Dendritic cell treated with granulocyte-macrophage colony-stimulating factor and Interleukin-4, amounts not matched to agents 40 ng/mL and 50 ng/mL, for 4 days (primary cell): Measurements from ENCODE around the gene KCNIP4.

Source experiments
- H3K27ac Mint-ChIP-seq: one replicate; pipeline ENCODE4 v1.8.0; 2022; ENCODE audit warnings: mild to moderate bottlenecking, mixed read lengths
- H3K27me3 Mint-ChIP-seq: one replicate; pipeline ENCODE4 v1.8.0; 2022; ENCODE audit warnings: mild to moderate bottlenecking, mixed read lengths
- H3K36me3 Mint-ChIP-seq: one replicate; pipeline ENCODE4 v1.8.0; 2022; ENCODE audit warnings: low read depth, mixed read lengths
- H3K4me1 Mint-ChIP-seq: one replicate; pipeline ENCODE4 v1.8.0; 2022; ENCODE audit warnings: low read depth, mixed read lengths
- H3K4me3 Mint-ChIP-seq: one replicate; pipeline ENCODE4 v1.8.0; 2022; ENCODE audit warnings: mild to moderate bottlenecking, moderate library complexity, mixed read lengths
- H3K9me3 Mint-ChIP-seq: one replicate; pipeline ENCODE4 v1.8.0; 2022; ENCODE audit warnings: mixed read lengths
- intact Hi-C: fragments of 100-400 bp; cut with micrococcal nuclease; formaldehyde crosslinking; loops from one replicate; pipeline ENCODE4 v1.15.0; 2022

KCNIP4 gene

GRCh38 chr4:21953653-21954052 lies 5.1 kb upstream of the KCNIP4 start:
- Mint-ChIP-seq H3K27me3 (peaks cover 17% of the 10 kb centered on the region), H3K27ac (no peak overlapping the region), H3K4me1 (no peaks in the 10 kb centered on the region), H3K36me3 (no peaks in the 10 kb centered on the region), H3K4me3 (no peak overlapping the region), H3K9me3 (peaks cover 6% of the 10 kb centered on the region)
- intact Hi-C loops, result no loop called here

- H3K9me3 Mint-ChIP-seq, result no peaks in the 10 kb centered on the region
- no peak overlapping the region for H3K4me3 Mint-ChIP-seq
- no peak overlapping the region for H3K27ac Mint-ChIP-seq
- no peaks in the 10 kb centered on the region for H3K4me1 Mint-ChIP-seq
- peaks cover 27% of the 10 kb centered on the region for H3K27me3 Mint-ChIP-seq
- H3K36me3 Mint-ChIP-seq, result no peaks in the 10 kb centered on the region
- intact Hi-C loops, result no loop called here
These were observed 4.0 kb upstream of the KCNIP4 start for GRCh38 chr4:21952549-21952948.

- intact Hi-C loops, result no loop called here
- Mint-ChIP-seq H3K27ac (no peak overlapping the region), H3K4me3 (no peak overlapping the region), H3K9me3 (no peaks in the 10 kb centered on the region), H3K36me3 (no peaks in the 10 kb centered on the region), H3K27me3 (peaks cover 34% of the 10 kb centered on the region), H3K4me1 (no peaks in the 10 kb centered on the region)
These were observed 493 bp upstream of the KCNIP4 start for GRCh38 chr4:21949073-21949457.

- Mint-ChIP-seq H3K4me3 (no peak overlapping the region), H3K27me3 (peaks cover 34% of the 10 kb centered on the region), H3K4me1 (no peaks in the 10 kb centered on the region), H3K9me3 (no peaks in the 10 kb centered on the region), H3K36me3 (no peaks in the 10 kb centered on the region), H3K27ac (no peak overlapping the region)
- intact Hi-C loops, result no loop called here
These were observed 703 bp downstream of the KCNIP4 start for GRCh38 chr4:21947791-21948346.

- H3K9me3 Mint-ChIP-seq, result no peaks in the 10 kb centered on the region
- H3K27ac Mint-ChIP-seq, result no peak overlapping the region
- H3K4me3 Mint-ChIP-seq, result no peak overlapping the region
- no peaks in the 10 kb centered on the region for H3K4me1 Mint-ChIP-seq
- H3K27me3 Mint-ChIP-seq, result peaks cover 34% of the 10 kb centered on the region
- intact Hi-C loops, result no loop called here
- no peaks in the 10 kb centered on the region for H3K36me3 Mint-ChIP-seq
These were observed 1.7 kb downstream of the KCNIP4 start for GRCh38 chr4:21946858-21947257.

- intact Hi-C loops, result no loop called here
- H3K27me3 Mint-ChIP-seq, result no peaks in the 10 kb centered on the region
- H3K4me3 Mint-ChIP-seq, result no peak overlapping the region
- no peaks in the 10 kb centered on the region for H3K36me3 Mint-ChIP-seq
- H3K27ac Mint-ChIP-seq, result no peak overlapping the region
- H3K9me3 Mint-ChIP-seq, result peaks cover 8% of the 10 kb centered on the region
- H3K4me1 Mint-ChIP-seq, result no peaks in the 10 kb centered on the region
These were observed 26.9 kb downstream of the KCNIP4 start for GRCh38 chr4:21921526-21922180.

GRCh38 chr4:21915761-21916160 lies 32.8 kb downstream of the KCNIP4 start:
- no peaks in the 10 kb centered on the region for H3K27me3 Mint-ChIP-seq
- H3K9me3 Mint-ChIP-seq, result peaks cover 10% of the 10 kb centered on the region
- no peaks in the 10 kb centered on the region for H3K36me3 Mint-ChIP-seq
- intact Hi-C loops, result no loop called here
- H3K27ac Mint-ChIP-seq, result no peak overlapping the region
- H3K4me3 Mint-ChIP-seq, result no peak overlapping the region
- no peaks in the 10 kb centered on the region for H3K4me1 Mint-ChIP-seq

GRCh38 chr4:21901831-21902230 lies 46.7 kb downstream of the KCNIP4 start:
- H3K4me3 Mint-ChIP-seq, result no peak overlapping the region
- no peaks in the 10 kb centered on the region for H3K36me3 Mint-ChIP-seq
- H3K4me1 Mint-ChIP-seq, result no peaks in the 10 kb centered on the region
- H3K9me3 Mint-ChIP-seq, result peaks cover 24% of the 10 kb centered on the region
- intact Hi-C loops, result no loop called here
- H3K27ac Mint-ChIP-seq, result no peak overlapping the region
- H3K27me3 Mint-ChIP-seq, result no peaks in the 10 kb centered on the region

GRCh38 chr4:21901281-21901680 lies 47.3 kb downstream of the KCNIP4 start:
- Mint-ChIP-seq H3K9me3 (peaks cover 24% of the 10 kb centered on the region), H3K4me1 (no peaks in the 10 kb centered on the region), H3K27me3 (no peaks in the 10 kb centered on the region), H3K36me3 (no peaks in the 10 kb centered on the region), H3K4me3 (no peak overlapping the region), H3K27ac (no peak overlapping the region)
- intact Hi-C loops, result no loop called here

GRCh38 chr4:21900211-21900610 lies 48.4 kb downstream of the KCNIP4 start:
- Mint-ChIP-seq H3K9me3 (peaks cover 24% of the 10 kb centered on the region), H3K27me3 (no peaks in the 10 kb centered on the region), H3K27ac (no peak overlapping the region), H3K4me3 (no peak overlapping the region), H3K36me3 (no peaks in the 10 kb centered on the region), H3K4me1 (no peaks in the 10 kb centered on the region)
- intact Hi-C loops, result no loop called here

- Mint-ChIP-seq H3K27me3 (no peaks in the 10 kb centered on the region), H3K36me3 (no peaks in the 10 kb centered on the region), H3K4me1 (no peaks in the 10 kb centered on the region), H3K9me3 (peaks cover 24% of the 10 kb centered on the region), H3K4me3 (no peak overlapping the region), H3K27ac (no peak overlapping the region)
- intact Hi-C loops, result no loop called here
These were observed 50.5 kb downstream of the KCNIP4 start for GRCh38 chr4:21898101-21898500.

GRCh38 chr4:21896767-21897166 lies 51.8 kb downstream of the KCNIP4 start:
- H3K27me3 Mint-ChIP-seq, result no peaks in the 10 kb centered on the region
- H3K36me3 Mint-ChIP-seq, result no peaks in the 10 kb centered on the region
- no peaks in the 10 kb centered on the region for H3K4me1 Mint-ChIP-seq
- no peak overlapping the region for H3K4me3 Mint-ChIP-seq
- intact Hi-C loops, result no loop called here
- peaks cover 24% of the 10 kb centered on the region for H3K9me3 Mint-ChIP-seq
- no peak overlapping the region for H3K27ac Mint-ChIP-seq

- H3K36me3 Mint-ChIP-seq, result no peaks in the 10 kb centered on the region
- intact Hi-C loops, result no loop called here
- H3K4me3 Mint-ChIP-seq, result no peak overlapping the region
- H3K9me3 Mint-ChIP-seq, result peaks cover 9% of the 10 kb centered on the region
- H3K27me3 Mint-ChIP-seq, result no peaks in the 10 kb centered on the region
- no peaks in the 10 kb centered on the region for H3K4me1 Mint-ChIP-seq
- H3K27ac Mint-ChIP-seq, result no peak overlapping the region
These were observed 55.4 kb downstream of the KCNIP4 start for GRCh38 chr4:21893136-21893535.

- H3K27ac Mint-ChIP-seq, result no peak overlapping the region
- H3K4me3 Mint-ChIP-seq, result no peak overlapping the region
- no peaks in the 10 kb centered on the region for H3K9me3 Mint-ChIP-seq
- intact Hi-C loops, result no loop called here
- H3K36me3 Mint-ChIP-seq, result no peaks in the 10 kb centered on the region
- H3K4me1 Mint-ChIP-seq, result no peaks in the 10 kb centered on the region
- no peaks in the 10 kb centered on the region for H3K27me3 Mint-ChIP-seq
These were observed 58.3 kb downstream of the KCNIP4 start for GRCh38 chr4:21890231-21890630.
